Fibroblast of villous mesenchyme (primary cell): Measurements from ENCODE around the gene RAB7A. TPM values are rescaled to one million over a fixed set of nuclear protein-coding genes. Genes with fewer than 3 reads are reported as not detected.

ENCODE experiments used
- DNase-seq: peaks from one replicate; pipeline ENCODE4 v3.0.0-alpha.2; 2010; ENCODE audit warnings: low read depth
- H3K4me3 ChIP-seq: 2 replicates; pipeline ENCODE4 v1.5.1; 2011; ENCODE audit warnings: low read depth, mild to moderate bottlenecking, low read length
- CTCF ChIP-seq: IDR thresholded peaks from 2 replicates; pipeline ENCODE4 v1.5.1; 2012; ENCODE audit warnings: low read depth, mild to moderate bottlenecking, low read length; ENCODE audit not compliant: insufficient read depth
- total RNA-seq: library from RNA; depleted of rRNA; stranded (reverse); fragments of >200 nt; gene quantifications from 2 replicates; pipeline ENCODE4 v1.2.3, GENCODE V29; 2012

The RAB7A gene
- total RNA-seq, 1 donor = 85.5 TPM

GRCh38 chr3:128786434-128787020, 60.5 kb downstream of the RAB7A start:
- TF ChIP-seq CTCF = no peak
- no peak for DNase-seq

GRCh38 chr3:128787256-128788253, 61.6 kb downstream of the RAB7A start:
- DNase-seq = peak; percentile 82
- no peak overlapping the region for H3K4me3 ChIP-seq
- TF ChIP-seq CTCF = peak; percentile 43

More at GRCh38 chr3:128786434-128787020, 60.5 kb downstream of the RAB7A start:
- no peak overlapping the region for H3K4me3 ChIP-seq

- DNase-seq = no peak
- no peak overlapping the region for H3K4me3 ChIP-seq
- TF ChIP-seq CTCF = no peak
Observed at GRCh38 chr3:128788268-128788869, 62.4 kb downstream of the RAB7A start.

GRCh38 chr3:128794067-128794768, 68.2 kb downstream of the RAB7A start:
- no peak overlapping the region for H3K4me3 ChIP-seq
- no peak for TF ChIP-seq CTCF
- DNase-seq = peak; percentile 52

- DNase-seq = peak; percentile 73
- H3K4me3 ChIP-seq = no peak overlapping the region
- peak; percentile 79 for TF ChIP-seq CTCF
Observed at GRCh38 chr3:128794770-128795649, 69.0 kb downstream of the RAB7A start.
